Stomach (tissue), 9 donors: ENCODE measurements around the gene XAB2. TPM values are rescaled to one million over a fixed set of nuclear protein-coding genes. Genes with fewer than 3 reads are reported as not detected.
A peak's percentile ranks its signal among the peaks of the same experiment; 100 is the strongest.

Experiments
- DNase-seq, 2 donors: peaks; one replicate each; pipeline versions ENCODE4 v3.0.0 to v3.0.0-alpha.2; 2013 to 2019
- H3K27ac ChIP-seq, 5 donors: fragments of 200-600 bp in 4 of 5; sonication (generic) in 4 of 5; one replicate each; pipeline ENCODE4 v1.5.1; 2013 to 2019; ENCODE audit warnings: mild to moderate bottlenecking in 1 of 5, moderate library complexity in 1 of 5
- H3K27me3 ChIP-seq, 3 donors: fragments of 200-600 bp; sonication (generic); one replicate each; pipeline ENCODE4 v1.5.1; 2017 to 2019; ENCODE audit warnings: mixed run types in 1 of 3
- H3K36me3 ChIP-seq, 4 donors: fragments of 200-600 bp; sonication (generic); 1 replicate in 3 of 4; 2 replicates in 1 of 4; pipeline ENCODE4 v1.5.1; 2016 to 2019
- H3K4me1 ChIP-seq, 4 donors: fragments of 200-600 bp; sonication (generic); one replicate each; pipeline ENCODE4 v1.5.1; 2016 to 2019
- H3K4me3 ChIP-seq, 4 donors: fragments of 200-600 bp; sonication (generic) in 3 of 4; one replicate each; pipeline ENCODE4 v1.5.1; 2016 to 2019; ENCODE audit warnings: mild to moderate bottlenecking in 1 of 4
- H3K9me3 ChIP-seq, 4 donors: fragments of 200-600 bp; sonication (generic); one replicate each; pipeline ENCODE4 v1.5.1; 2016 to 2019
- EP300 ChIP-seq: sonication (generic); formaldehyde crosslinking; IDR thresholded peaks from one replicate; pipeline ENCODE4 v1.6.1; 2017; ENCODE audit warnings: antibody characterized with exemption
- POLR2A ChIP-seq, 4 donors: fragments of 450-650 bp; IDR thresholded peaks; one replicate each; pipeline ENCODE4 v1.6.1; 2016; ENCODE audit warnings: antibody characterized with exemption in 4 of 4, control low read depth in 2 of 4, mild to moderate bottlenecking in 1 of 4, moderate library complexity in 1 of 4
- POLR2AphosphoS5 ChIP-seq, 3 donors: sonication (generic); formaldehyde crosslinking; IDR thresholded peaks; one replicate each; pipeline ENCODE4 v1.6.1; 2016; ENCODE audit warnings: antibody characterized with exemption in 3 of 3
- WGBS, 5 donors: extraction: QIAGEN DNeasy Blood & Tissue Kit in 3 of 5; methylation state at CpG; one replicate each; pipeline versions ENCODE4 v1.1.5 to v1.1.7; 2013 to 2018; 5-methylcytosine and 5-hydroxymethylcytosine counted together
- intact Hi-C: fragments of 100-400 bp; cut with DNase I; formaldehyde crosslinking; loops from one replicate; pipeline ENCODE4 v1.15.1; 2023; ENCODE audit warnings: low total_unique reads
- polyA plus RNA-seq, 3 donors: library from polyadenylated mRNA; stranded (reverse); fragments of 200-250 nt; gene quantifications; one replicate each; pipeline ENCODE4 v1.2.3, GENCODE V29; 2013
- total RNA-seq, 5 donors: library from RNA; depleted of rRNA; stranded (reverse); fragments of >200 nt; gene quantifications; one replicate each; pipeline versions ENCODE4 v1.1.0 to v1.2.3, GENCODE V29; 2014 to 2016
- TF ChIP-seq, protein P1 (sequence below), 7 experiments: fragments of 450-650 bp in 4 of 7; fragments of 200-600 bp in 3 of 7; sonication (generic) in 3 of 7; IDR thresholded peaks; one replicate each; pipeline ENCODE4 v1.5.1; 2016 to 2019; ENCODE audit warnings: antibody characterized with exemption in 7 of 7, control low read depth in 2 of 7, mild to moderate bottlenecking in 1 of 7
- donor health status: healthy with polysubstance abuse.
- donor health status: Bipolar disorder and iron deficiency.
- donor health status: healthy.

Gene XAB2
- total and polyA plus RNA-seq, 8 donors = 24.6 to 106 (median 48.4) TPM

GRCh38 chr19:7619671-7620441, 9.5 kb downstream of the XAB2 start:
- Histone ChIP-seq H3K27ac (peak overlapping the region; percentile 88 to 96 (median 91)), H3K36me3 (peaks cover 39 to 97% (median 94%) of the 10 kb centered on the region in 4 donors), H3K27me3 (no peaks in the 10 kb centered on the region), H3K4me1 (peaks cover 16 to 45% (median 40%) of the 10 kb centered on the region in 4 donors), H3K9me3 (no peaks in the 10 kb centered on the region), H3K4me3 (no peak overlapping the region)
- intact Hi-C loops = no loop called here
- DNase-seq = peak in 1 of 2 donors; percentile 75
- WGBS, 5 donors = 41 to 68% (median 56%) methylated on average over 33 to 48 of the region's 48 CpGs
- TF ChIP-seq POLR2A (IDR thresholded peaks at IDR 0.05) (no peak), EP300 (no peak), POLR2AphosphoS5 (IDR thresholded peaks at IDR 0.05) (no peak)
- TF ChIP-seq, protein P1, sequence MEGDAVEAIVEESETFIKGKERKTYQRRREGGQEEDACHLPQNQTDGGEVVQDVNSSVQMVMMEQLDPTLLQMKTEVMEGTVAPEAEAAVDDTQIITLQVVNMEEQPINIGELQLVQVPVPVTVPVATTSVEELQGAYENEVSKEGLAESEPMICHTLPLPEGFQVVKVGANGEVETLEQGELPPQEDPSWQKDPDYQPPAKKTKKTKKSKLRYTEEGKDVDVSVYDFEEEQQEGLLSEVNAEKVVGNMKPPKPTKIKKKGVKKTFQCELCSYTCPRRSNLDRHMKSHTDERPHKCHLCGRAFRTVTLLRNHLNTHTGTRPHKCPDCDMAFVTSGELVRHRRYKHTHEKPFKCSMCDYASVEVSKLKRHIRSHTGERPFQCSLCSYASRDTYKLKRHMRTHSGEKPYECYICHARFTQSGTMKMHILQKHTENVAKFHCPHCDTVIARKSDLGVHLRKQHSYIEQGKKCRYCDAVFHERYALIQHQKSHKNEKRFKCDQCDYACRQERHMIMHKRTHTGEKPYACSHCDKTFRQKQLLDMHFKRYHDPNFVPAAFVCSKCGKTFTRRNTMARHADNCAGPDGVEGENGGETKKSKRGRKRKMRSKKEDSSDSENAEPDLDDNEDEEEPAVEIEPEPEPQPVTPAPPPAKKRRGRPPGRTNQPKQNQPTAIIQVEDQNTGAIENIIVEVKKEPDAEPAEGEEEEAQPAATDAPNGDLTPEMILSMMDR (IDR thresholded peaks at IDR 0.05) = no peak

DNA sequence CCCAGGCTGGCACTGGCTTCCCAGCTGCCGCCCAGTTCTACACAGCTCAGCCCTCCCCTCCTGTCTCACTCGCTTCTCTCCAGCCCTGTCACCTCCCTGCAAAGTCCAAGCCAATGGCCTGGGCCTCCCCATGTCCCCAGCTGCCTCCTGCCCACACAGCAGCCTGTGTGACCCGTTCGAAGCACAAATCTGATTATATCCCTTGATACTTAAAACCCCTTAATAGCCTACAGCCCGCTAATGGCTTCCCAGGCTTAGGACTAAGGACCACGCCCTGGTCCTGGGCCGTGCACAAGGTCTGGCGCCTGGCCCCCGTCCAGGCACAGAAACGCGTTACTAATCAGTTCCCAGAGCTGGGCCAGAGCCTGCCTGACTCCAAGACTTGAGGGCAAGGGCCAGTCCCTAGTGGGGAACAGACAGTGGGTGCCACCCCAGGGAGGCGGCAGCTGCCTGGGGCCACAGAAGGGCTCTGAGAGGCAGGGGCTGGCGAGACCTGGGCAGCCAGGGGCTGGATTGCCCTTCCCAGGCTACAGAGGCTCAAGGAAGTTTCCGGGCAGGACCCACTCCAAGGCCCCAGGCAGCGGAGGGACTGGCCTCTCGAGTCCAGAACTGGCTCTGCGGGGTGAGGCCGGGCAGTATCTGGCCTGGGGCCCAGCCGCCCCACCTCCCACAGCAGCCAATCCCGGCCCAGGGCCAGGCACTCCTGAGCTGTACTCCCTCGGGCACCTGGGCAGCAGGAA, 10.4 kb downstream of the XAB2 start:
- intact Hi-C loops = no loop called here
- H3K4me1 ChIP-seq = peaks cover 16 to 45% (median 40%) of the 10 kb centered on the region in 4 donors
- no peaks in the 10 kb centered on the region for H3K9me3 ChIP-seq
- H3K36me3 ChIP-seq = peaks cover 39 to 94% (median 87%) of the 10 kb centered on the region in 4 donors
- TF ChIP-seq EP300 (no peak), POLR2A (IDR thresholded peaks at IDR 0.05) (peak in 2 of 4 donors; percentile 24 to 59), POLR2AphosphoS5 (IDR thresholded peaks at IDR 0.05) (peak in 2 of 3 donors; percentile 55 to 83)
- peak overlapping the region; percentile 88 to 96 (median 91) for H3K27ac ChIP-seq
- no peak overlapping the region for H3K4me3 ChIP-seq
- DNase-seq = peak; percentile 72 to 96
- WGBS, 5 donors = 37 to 58% (median 40%) methylated on average over 8 to 21 of the region's 21 CpGs
- H3K27me3 ChIP-seq = no peaks in the 10 kb centered on the region

DNA sequence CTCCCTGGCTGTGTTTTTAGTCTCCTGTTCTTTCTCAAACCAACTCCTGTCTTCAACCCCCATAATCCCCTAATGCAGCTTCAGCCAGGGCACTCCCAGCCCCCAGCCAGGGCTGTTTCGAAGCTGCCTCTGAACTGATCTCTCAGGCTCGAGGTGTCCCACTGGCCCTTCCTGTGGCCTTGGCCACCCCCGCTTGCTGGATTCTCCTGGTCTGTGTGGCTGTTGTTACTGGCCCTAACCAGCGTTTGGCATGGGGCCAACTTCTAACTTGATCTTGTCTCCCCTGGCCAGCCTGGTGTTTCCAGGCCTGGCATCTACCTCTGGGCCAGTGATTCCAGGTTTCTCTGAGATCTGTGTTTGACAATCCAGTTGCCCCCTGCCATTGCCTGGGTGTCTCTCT, 11.0 kb downstream of the XAB2 start:
- intact Hi-C loops = no loop called here
- Histone ChIP-seq H3K4me1 (peaks cover 16 to 45% (median 40%) of the 10 kb centered on the region in 4 donors), H3K4me3 (no peak overlapping the region), H3K27me3 (no peaks in the 10 kb centered on the region), H3K27ac (peak overlapping the region; percentile 88 to 96 (median 91)), H3K9me3 (no peaks in the 10 kb centered on the region), H3K36me3 (peaks cover 34 to 88% (median 81%) of the 10 kb centered on the region in 4 donors)
- WGBS, 5 donors = 20 to 42% (median 31%) methylated on average over 3 to 4 of the region's 4 CpGs
- TF ChIP-seq POLR2AphosphoS5 (IDR thresholded peaks at IDR 0.05) = no peak
- TF ChIP-seq POLR2A (IDR thresholded peaks at IDR 0.05) = no peak
- TF ChIP-seq EP300 = no peak
- TF ChIP-seq, protein P1 (IDR thresholded peaks at IDR 0.05) = no peak
- peak; percentile 49 to 69 for DNase-seq

DNA sequence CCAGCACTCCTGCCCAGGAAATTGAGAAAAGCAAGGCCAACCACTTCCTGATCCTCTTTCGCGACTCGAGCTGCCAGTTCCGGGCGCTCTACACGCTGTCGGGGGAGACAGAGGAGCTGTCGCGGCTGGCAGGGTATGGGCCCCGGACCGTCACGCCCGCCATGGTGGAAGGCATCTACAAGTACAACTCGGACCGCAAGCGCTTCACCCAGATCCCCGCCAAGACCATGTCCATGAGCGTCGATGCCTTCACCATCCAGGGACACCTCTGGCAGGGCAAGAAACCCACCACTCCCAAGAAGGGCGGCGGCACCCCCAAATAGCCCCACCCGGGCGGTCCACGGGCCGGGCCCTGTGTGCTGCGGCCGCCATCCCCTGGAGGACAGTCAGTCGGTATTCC, 11.6 kb downstream of the XAB2 start:
- 68 to 82% (median 75%) methylated on average over 22 to 28 of the region's 28 CpGs for WGBS, 5 donors
- Histone ChIP-seq H3K36me3 (peaks cover 28 to 84% (median 77%) of the 10 kb centered on the region in 4 donors), H3K9me3 (no peaks in the 10 kb centered on the region), H3K4me3 (peak overlapping the region in 1 of 4 donors; percentile 22), H3K27ac (peak overlapping the region; percentile 88 to 96 (median 91)), H3K27me3 (no peaks in the 10 kb centered on the region), H3K4me1 (peaks cover 16 to 45% (median 40%) of the 10 kb centered on the region in 4 donors)
- TF ChIP-seq POLR2AphosphoS5 (IDR thresholded peaks at IDR 0.05) (no peak), EP300 (no peak), POLR2A (IDR thresholded peaks at IDR 0.05) (no peak)
- TF ChIP-seq, protein P1 (IDR thresholded peaks at IDR 0.05) = no peak
- DNase-seq = no peak
- intact Hi-C loops = no loop called here
